Activated CD8-positive, alpha-beta T cell treated with anti-CD3 and anti-CD28 coated beads, Interleukin-2, amount 10 ng/mL, durations not matched to agents 7 days and 5 days (primary cell): ENCODE measurements around the gene DIP2C. TPM values are rescaled to one million over a fixed set of nuclear protein-coding genes. Genes with fewer than 3 reads are reported as not detected.
"Not testable (repeated sequence)": the region's sequence is repeated elsewhere in the genome, so short reads cannot be mapped to it uniquely, and the experiment has no call there.

Experiments
- ATAC-seq: fragments of 150-1000 bp; cut with Tn5 transposase; one replicate; pipeline ENCODE4 v1.10.0; 2021; ENCODE audit warnings: moderate library complexity
- CTCF ChIA-PET: fragments of 350-600 bp; sonication (Branson Sonifier 250); formaldehyde crosslinking; loops from one replicate; lab custom pipeline; 2021; ENCODE audit warnings: antibody characterized with exemption; lab: Charles Lee
- POLR2A ChIA-PET: fragments of 350-600 bp; sonication (Branson Sonifier 250); formaldehyde crosslinking; loops from one replicate; lab custom pipeline; 2021; ENCODE audit warnings: antibody characterized with exemption; lab: Charles Lee
- DNase-seq: peaks from one replicate; pipeline ENCODE4 v3.0.0-alpha.2; 2020
- H3K27ac Mint-ChIP-seq: one replicate; pipeline ENCODE4 v1.8.0; 2021; ENCODE audit warnings: mild to moderate bottlenecking, mixed read lengths
- H3K27me3 Mint-ChIP-seq: one replicate; pipeline ENCODE4 v1.8.0; 2021; ENCODE audit warnings: low read depth, mixed read lengths
- H3K36me3 Mint-ChIP-seq: one replicate; pipeline ENCODE4 v1.8.0; 2021; ENCODE audit warnings: low read depth, mixed read lengths
- H3K4me1 Mint-ChIP-seq: one replicate; pipeline ENCODE4 v1.8.0; 2021; ENCODE audit warnings: low read depth, mixed read lengths
- H3K4me3 Mint-ChIP-seq: one replicate; pipeline ENCODE4 v1.8.0; 2021; ENCODE audit warnings: mild to moderate bottlenecking, mixed read lengths
- H3K9me3 Mint-ChIP-seq: one replicate; pipeline ENCODE4 v1.8.0; 2022; ENCODE audit warnings: mixed read lengths; ENCODE audit not compliant: insufficient read depth
- total RNA-seq, 2 experiments: library from RNA; stranded (reverse); gene quantifications; one replicate each; pipeline ENCODE4 v1.2.3, GENCODE V29; 2021

Gene DIP2C
- total RNA-seq, 2 experiments from 2014 or later: 0.34 to 0.39 TPM

DNA sequence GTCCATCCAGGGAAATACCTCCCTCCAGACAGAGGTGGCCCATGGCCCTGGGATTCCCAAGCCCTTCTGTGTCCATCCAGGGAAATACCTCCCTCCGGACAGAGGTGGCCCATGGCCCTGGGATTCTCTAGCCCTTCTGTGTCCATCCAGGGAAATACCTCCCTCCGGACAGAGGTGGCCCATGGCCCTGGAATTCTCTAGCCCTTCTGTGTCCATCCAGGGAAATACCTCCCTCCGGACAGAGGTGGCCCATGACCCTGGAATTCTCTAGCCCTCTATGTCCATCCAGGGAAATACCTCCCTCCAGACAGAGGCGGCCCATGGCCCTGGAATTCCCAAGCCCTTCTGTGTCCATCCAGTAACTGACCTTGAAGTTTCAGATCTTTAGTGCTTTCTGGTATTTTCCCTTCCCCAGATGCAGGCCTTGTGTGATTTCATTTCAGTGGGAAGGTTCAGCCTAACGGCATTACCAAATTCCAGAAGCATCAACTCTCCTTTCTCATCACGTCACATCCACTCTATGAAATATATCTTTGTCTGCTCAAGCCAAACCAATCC lies 28.8 kb upstream of the DIP2C start:
- POLR2A ChIA-PET: no interaction called here
- Mint-ChIP-seq H3K36me3 (no peaks in the 10 kb centered on the region), H3K27ac (no peak overlapping the region), H3K27me3 (no peaks in the 10 kb centered on the region), H3K4me3 (no peak overlapping the region), H3K9me3 (peaks cover 10% of the 10 kb centered on the region), H3K4me1 (no peaks in the 10 kb centered on the region)
- no peak for ATAC-seq
- CTCF ChIA-PET: no interaction called here
- DNase-seq: no peak

DNA sequence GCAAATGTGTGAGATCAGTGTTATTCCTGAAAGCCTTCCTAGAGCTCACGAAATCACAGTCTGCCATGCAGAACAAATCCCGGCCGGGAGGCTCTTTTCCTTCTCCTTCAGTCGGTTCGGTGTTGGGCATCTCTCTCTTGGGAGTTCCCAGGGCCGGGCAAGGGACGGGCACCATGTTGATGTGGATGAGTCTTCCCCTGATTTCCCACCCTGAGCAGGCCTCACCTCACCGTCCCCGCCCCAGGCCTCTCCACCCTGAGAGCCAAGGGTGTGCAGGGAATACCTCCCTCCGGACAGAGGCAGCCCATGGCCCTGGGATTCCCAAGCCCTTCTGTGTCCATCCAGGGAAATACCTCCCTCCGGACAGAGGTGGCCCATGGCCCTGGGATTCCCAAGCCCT lies 28.0 kb upstream of the DIP2C start:
- DNase-seq (no peak), ATAC-seq (no peak)
- POLR2A ChIA-PET: no interaction called here
- H3K4me3 Mint-ChIP-seq: no peak overlapping the region
- H3K27me3 Mint-ChIP-seq: peaks cover 3% of the 10 kb centered on the region
- CTCF ChIA-PET: no interaction called here
- H3K4me1 Mint-ChIP-seq: no peaks in the 10 kb centered on the region
- H3K27ac Mint-ChIP-seq: no peak overlapping the region
- no peaks in the 10 kb centered on the region for H3K36me3 Mint-ChIP-seq
- peaks cover 10% of the 10 kb centered on the region for H3K9me3 Mint-ChIP-seq

- DNase-seq (no peak), ATAC-seq (no peak)
- Mint-ChIP-seq H3K9me3 (peaks cover 10% of the 10 kb centered on the region), H3K36me3 (no peaks in the 10 kb centered on the region), H3K4me3 (no peak overlapping the region), H3K27ac (no peak overlapping the region), H3K4me1 (no peaks in the 10 kb centered on the region), H3K27me3 (peaks cover 3% of the 10 kb centered on the region)
- CTCF ChIA-PET: no interaction called here
- POLR2A ChIA-PET: no interaction called here
These were observed 27.4 kb upstream of the DIP2C start for GRCh38 chr10:716821-717220.

DNA sequence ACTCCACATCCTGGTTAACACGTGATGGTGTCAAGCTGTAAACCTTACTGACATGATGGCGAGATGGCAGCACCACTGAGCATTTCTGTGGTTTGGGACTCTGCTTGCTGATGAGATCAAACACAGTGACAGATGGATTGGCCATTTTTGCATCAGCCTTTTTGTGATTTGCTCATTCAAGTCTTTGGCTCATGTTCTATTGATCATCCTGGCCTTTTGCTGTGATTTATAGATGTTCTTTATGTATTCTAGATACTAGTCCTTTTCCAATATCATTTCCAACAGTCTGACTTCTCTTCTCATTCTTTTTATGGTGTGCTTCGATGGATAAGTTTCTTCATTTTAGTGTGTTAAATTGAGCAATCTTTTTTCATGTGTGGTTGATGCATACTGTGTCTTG lies 24.7 kb upstream of the DIP2C start:
- POLR2A ChIA-PET: interaction anchor here (0.6 kb wide), 1 partner anchor 1719 kb away, joined by 3 read pairs; no protein-coding TSS in a partner anchor
- Mint-ChIP-seq H3K9me3 (peaks cover 10% of the 10 kb centered on the region), H3K36me3 (no peaks in the 10 kb centered on the region), H3K4me1 (no peaks in the 10 kb centered on the region), H3K27me3 (peaks cover 10% of the 10 kb centered on the region), H3K4me3 (no peak overlapping the region), H3K27ac (no peak overlapping the region)
- CTCF ChIA-PET: no interaction called here
- ATAC-seq: no peak
- no peak for DNase-seq

DNA sequence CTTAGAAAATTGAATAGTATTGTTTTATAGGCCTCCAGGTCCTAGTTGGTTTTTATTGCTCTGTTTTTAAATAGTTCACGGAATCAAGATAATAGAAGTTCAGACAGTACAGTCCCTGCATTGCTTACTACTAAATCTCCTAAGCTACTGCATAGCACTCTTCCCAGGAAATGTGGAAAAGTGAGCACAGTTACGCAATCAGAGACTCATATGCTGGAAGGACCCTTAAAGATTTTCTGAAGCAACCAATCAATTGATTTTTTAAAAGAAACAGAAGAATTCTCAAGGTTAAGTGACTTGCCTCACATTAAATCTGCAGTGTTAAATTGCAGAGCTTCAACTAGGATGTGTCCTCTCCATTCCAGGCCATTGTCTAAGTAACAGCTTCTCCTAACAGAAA lies 23.1 kb upstream of the DIP2C start:
- no peak overlapping the region for H3K4me3 Mint-ChIP-seq
- CTCF ChIA-PET: no interaction called here
- no peaks in the 10 kb centered on the region for H3K4me1 Mint-ChIP-seq
- H3K9me3 Mint-ChIP-seq: peaks cover 10% of the 10 kb centered on the region
- no peak for DNase-seq
- H3K27me3 Mint-ChIP-seq: peaks cover 15% of the 10 kb centered on the region
- H3K36me3 Mint-ChIP-seq: no peaks in the 10 kb centered on the region
- POLR2A ChIA-PET: no interaction called here
- ATAC-seq: no peak
- H3K27ac Mint-ChIP-seq: no peak overlapping the region

- ATAC-seq (no peak), DNase-seq (no peak)
- Mint-ChIP-seq H3K4me1 (no peaks in the 10 kb centered on the region), H3K27me3 (peaks cover 19% of the 10 kb centered on the region), H3K9me3 (peaks cover 10% of the 10 kb centered on the region), H3K27ac (no peak overlapping the region), H3K36me3 (no peaks in the 10 kb centered on the region), H3K4me3 (no peak overlapping the region)
- ChIA-PET CTCF (no interaction called here), POLR2A (no interaction called here)
These were observed 22.6 kb upstream of the DIP2C start for GRCh38 chr10:712089-712488.

- ATAC-seq (no peak), DNase-seq (no peak)
- H3K27me3 Mint-ChIP-seq: peaks cover 20% of the 10 kb centered on the region
- no peaks in the 10 kb centered on the region for H3K4me1 Mint-ChIP-seq
- no peak overlapping the region for H3K4me3 Mint-ChIP-seq
- no peaks in the 10 kb centered on the region for H3K36me3 Mint-ChIP-seq
- H3K9me3 Mint-ChIP-seq: no peaks in the 10 kb centered on the region
- ChIA-PET POLR2A (no interaction called here), CTCF (no interaction called here)
- H3K27ac Mint-ChIP-seq: no peak overlapping the region
These were observed 18.4 kb upstream of the DIP2C start for GRCh38 chr10:707861-708260.

GRCh38 chr10:707456-707855 lies 18.0 kb upstream of the DIP2C start:
- no peaks in the 10 kb centered on the region for H3K9me3 Mint-ChIP-seq
- H3K27me3 Mint-ChIP-seq: peaks cover 20% of the 10 kb centered on the region
- no peak for DNase-seq
- no peaks in the 10 kb centered on the region for H3K4me1 Mint-ChIP-seq
- H3K36me3 Mint-ChIP-seq: no peaks in the 10 kb centered on the region
- POLR2A ChIA-PET: no interaction called here
- CTCF ChIA-PET: no interaction called here
- no peak for ATAC-seq
- H3K27ac Mint-ChIP-seq: no peak overlapping the region
- H3K4me3 Mint-ChIP-seq: no peak overlapping the region

- CTCF ChIA-PET: no interaction called here
These were observed 13.7 kb upstream of the DIP2C start for GRCh38 chr10:703118-703517.

DNA sequence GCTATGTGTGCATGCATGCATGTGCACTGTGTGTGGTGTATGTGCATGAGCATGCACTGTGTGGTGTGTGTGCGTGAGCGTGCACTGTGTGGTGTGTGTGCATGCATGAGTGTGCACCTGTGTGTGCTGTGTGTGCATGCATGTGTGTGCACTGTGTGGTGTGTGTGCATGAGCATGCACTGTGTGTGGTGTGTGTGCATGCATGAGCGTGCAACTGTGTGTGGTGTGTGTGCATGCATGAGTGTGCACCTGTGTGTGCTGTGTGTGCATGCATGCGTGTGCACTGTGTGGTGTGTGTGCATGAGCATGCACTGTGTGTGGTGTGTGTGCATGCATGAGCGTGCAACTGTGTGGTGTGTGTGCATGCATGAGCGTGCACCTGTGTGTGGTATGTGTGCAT lies 10.7 kb upstream of the DIP2C start:
- H3K4me1 Mint-ChIP-seq, H3K27ac Mint-ChIP-seq, DNase-seq, CTCF ChIA-PET, ATAC-seq, POLR2A ChIA-PET, H3K9me3 Mint-ChIP-seq, H3K4me3 Mint-ChIP-seq, H3K36me3 Mint-ChIP-seq, H3K27me3 Mint-ChIP-seq: not testable (repeated sequence)

More at GRCh38 chr10:703118-703517, 13.7 kb upstream of the DIP2C start:
- no peaks in the 10 kb centered on the region for H3K36me3 Mint-ChIP-seq
- H3K27ac Mint-ChIP-seq: no peak overlapping the region
- peaks cover 12% of the 10 kb centered on the region for H3K27me3 Mint-ChIP-seq
- no peak for DNase-seq
- H3K4me1 Mint-ChIP-seq: no peaks in the 10 kb centered on the region
- H3K9me3 Mint-ChIP-seq: no peaks in the 10 kb centered on the region
- no peak overlapping the region for H3K4me3 Mint-ChIP-seq
- ATAC-seq: no peak
- POLR2A ChIA-PET: no interaction called here

GRCh38 chr10:697097-697875 lies 7.8 kb upstream of the DIP2C start:
- ATAC-seq: no peak
- ChIA-PET CTCF (no interaction called here), POLR2A (no interaction called here)
- Mint-ChIP-seq H3K27me3 (peaks cover 17% of the 10 kb centered on the region), H3K4me3 (no peak overlapping the region), H3K9me3 (no peaks in the 10 kb centered on the region), H3K4me1 (no peaks in the 10 kb centered on the region), H3K27ac (no peak overlapping the region), H3K36me3 (no peaks in the 10 kb centered on the region)
- no peak for DNase-seq

- CTCF ChIA-PET: no interaction called here
- POLR2A ChIA-PET: no interaction called here
- ATAC-seq: no peak
These were observed 5.9 kb upstream of the DIP2C start for GRCh38 chr10:695396-695795.

More at GRCh38 chr10:695396-695795, 5.9 kb upstream of the DIP2C start:
- H3K36me3 Mint-ChIP-seq: no peaks in the 10 kb centered on the region
- DNase-seq: no peak
- H3K9me3 Mint-ChIP-seq: no peaks in the 10 kb centered on the region
- peaks cover 27% of the 10 kb centered on the region for H3K27me3 Mint-ChIP-seq
- H3K4me3 Mint-ChIP-seq: no peak overlapping the region
- H3K4me1 Mint-ChIP-seq: peaks cover 3% of the 10 kb centered on the region
- no peak overlapping the region for H3K27ac Mint-ChIP-seq
